GM23338 (cell line): ENCODE results near the gene TENT4B. TPM values are rescaled to one million over a fixed set of nuclear protein-coding genes. Genes with fewer than 3 reads are reported as not detected.

ENCODE experiments used
- ATAC-seq: fragments of 200-7000 bp; cut with Tn5 transposase; 3 replicates; pipeline ENCODE4 v1.9.1; 2020
- DNase-seq: peaks from one replicate; pipeline ENCODE4 v3.0.0-alpha.2; 2015; ENCODE audit warnings: low spot score
- H2AFZ ChIP-seq: fragments of 200-600 bp; sonication (generic); 2 replicates; pipeline ENCODE4 v1.8.0; 2016; ENCODE audit warnings: antibody characterized with exemption, mild to moderate bottlenecking, moderate library complexity
- H3F3A ChIP-seq: fragments of 200-600 bp; sonication (generic); replicated peaks from 2 replicates; pipeline ENCODE4 v1.8.0; 2017; ENCODE audit warnings: antibody characterized with exemption, mixed run types, low read depth
- H3K27ac ChIP-seq: fragments of 200-600 bp; sonication (generic); 2 replicates; pipeline ENCODE4 v1.6.1; 2016; ENCODE audit warnings: low read depth
- H3K27me3 ChIP-seq: fragments of 200-600 bp; sonication (generic); 2 replicates; pipeline ENCODE4 v1.8.0; 2016; ENCODE audit warnings: mild to moderate bottlenecking, mixed run types, moderate library complexity; ENCODE audit not compliant: insufficient read depth
- H3K36me3 ChIP-seq: fragments of 200-600 bp; sonication (generic); 2 replicates; pipeline ENCODE4 v1.8.0; 2016; ENCODE audit warnings: mild to moderate bottlenecking; ENCODE audit not compliant: insufficient read depth
- H3K4me1 ChIP-seq: fragments of 200-600 bp; sonication (generic); 2 replicates; pipeline ENCODE4 v1.8.0; 2016; ENCODE audit warnings: mild to moderate bottlenecking, moderate library complexity; ENCODE audit not compliant: insufficient read depth
- H3K4me2 ChIP-seq: fragments of 200-600 bp; sonication (generic); 2 replicates; pipeline ENCODE4 v1.7.1; 2017; ENCODE audit warnings: mixed run types
- H3K4me3 ChIP-seq: fragments of 200-600 bp; sonication (generic); 2 replicates; pipeline ENCODE4 v1.6.1; 2016; ENCODE audit warnings: mixed run types
- H3K79me2 ChIP-seq: fragments of 200-600 bp; sonication (generic); replicated peaks from 2 replicates; pipeline ENCODE4 v1.8.0; 2017; ENCODE audit warnings: mild to moderate bottlenecking; ENCODE audit not compliant: insufficient read depth
- H3K9me2 ChIP-seq: fragments of 200-600 bp; sonication (generic); 2 replicates; pipeline ENCODE4 v1.8.0; 2017; ENCODE audit not compliant: insufficient read depth
- H4K20me1 ChIP-seq: fragments of 200-600 bp; sonication (generic); replicated peaks from 2 replicates; pipeline ENCODE4 v1.8.0; 2017; ENCODE audit warnings: mild to moderate bottlenecking; ENCODE audit not compliant: insufficient read depth
- H3K27ac Mint-ChIP-seq: 2 replicates; pipeline ENCODE4 v1.8.0; 2020; ENCODE audit warnings: inconsistent platforms, mild to moderate bottlenecking, moderate library complexity, mixed read lengths
- H3K27me3 Mint-ChIP-seq: 3 replicates; pipeline ENCODE4 v1.8.0; 2022; ENCODE audit warnings: low read depth, mild to moderate bottlenecking, moderate library complexity, mixed read lengths, inconsistent platforms; ENCODE audit not compliant: insufficient read depth, poor library complexity
- H3K36me3 Mint-ChIP-seq: 3 replicates; pipeline ENCODE4 v1.8.0; 2021; ENCODE audit warnings: low read depth, mild to moderate bottlenecking, inconsistent platforms, moderate library complexity, mixed read lengths
- H3K4me1 Mint-ChIP-seq: 3 replicates; pipeline ENCODE4 v1.8.0; 2020; ENCODE audit warnings: mild to moderate bottlenecking, inconsistent platforms, mixed read lengths
- H3K4me3 Mint-ChIP-seq: 3 replicates; pipeline ENCODE4 v1.8.0; 2021; ENCODE audit warnings: moderate library complexity, mild to moderate bottlenecking, inconsistent platforms, mixed read lengths
- H3K9me3 Mint-ChIP-seq: 3 replicates; pipeline ENCODE4 v1.8.0; 2020; ENCODE audit warnings: moderate library complexity, mild to moderate bottlenecking, inconsistent platforms, mixed read lengths
- CREB1 ChIP-seq: fragments of 250-450 bp; sonication (Bioruptor Pico); IDR thresholded peaks from 2 replicates; pipeline ENCODE4 v1.5.0; 2020; ENCODE audit warnings: low read depth, mild to moderate bottlenecking, moderate library complexity
- EZH2 ChIP-seq: fragments of 200-600 bp; sonication (generic); IDR thresholded peaks from one replicate; pipeline ENCODE4 v1.8.0; 2017; ENCODE audit warnings: antibody characterized with exemption, mild to moderate bottlenecking, low read depth; ENCODE audit not compliant: unreplicated experiment
- EZH2phosphoT487 ChIP-seq: fragments of 200-600 bp; sonication (generic); IDR thresholded peaks from one replicate; pipeline ENCODE4 v1.8.1; 2018; ENCODE audit warnings: antibody characterized with exemption; ENCODE audit not compliant: unreplicated experiment
- JUNB ChIP-seq: IDR thresholded peaks from one replicate; pipeline ENCODE4 v1.6.1; 2016; ENCODE audit warnings: antibody characterized with exemption; ENCODE audit not compliant: unreplicated experiment
- NANOG ChIP-seq: IDR thresholded peaks from 2 replicates; pipeline ENCODE4 v1.6.1; 2016; ENCODE audit warnings: antibody characterized with exemption, borderline replicate concordance
- POLR2AphosphoS5 ChIP-seq: IDR thresholded peaks from 2 replicates; pipeline ENCODE4 v1.6.1; 2016; ENCODE audit warnings: antibody characterized with exemption, low read depth
- STAT1 ChIP-seq: IDR thresholded peaks from one replicate; pipeline ENCODE4 v1.6.1; 2016; ENCODE audit warnings: antibody characterized with exemption; ENCODE audit not compliant: unreplicated experiment
- ZNF114 ChIP-seq: fragments of 250-450 bp; sonication (Bioruptor Pico); IDR thresholded peaks from 2 replicates; pipeline ENCODE4 v1.5.0; 2020; ENCODE audit warnings: mild to moderate bottlenecking, moderate library complexity
- polyA plus RNA-seq: library from polyadenylated mRNA; unstranded; fragments of >200 nt; fragmentation: Nextera tagmentation; extraction: Ambion mirVana; gene quantifications from 2 replicates; pipeline ENCODE4 v1.2.1, GENCODE V29; 2016
- total RNA-seq: library from RNA; depleted of rRNA; stranded (reverse); fragments of >200 nt; shearing (Covaris generic); gene quantifications from 2 replicates; pipeline ENCODE4 v1.2.3, GENCODE V29; 2014
- TF ChIP-seq, protein P1 (sequence below), 2 experiments: fragments of 200-600 bp in 1 of 2; sonication (generic) in 1 of 2; conservative IDR thresholded peaks; 2 replicates each; pipeline versions ENCODE4 v1.5.1 to v1.6.1; 2016 to 2017; ENCODE audit warnings: antibody characterized with exemption in 2 of 2, low read depth in 2 of 2, mild to moderate bottlenecking in 2 of 2, moderate library complexity in 1 of 2
- TF ChIP-seq, protein P2 (sequence below): fragments of 250-450 bp; sonication (Bioruptor Pico); IDR thresholded peaks from 2 replicates; pipeline ENCODE4 v1.5.0; 2020; ENCODE audit warnings: mild to moderate bottlenecking, moderate library complexity
- TF ChIP-seq, protein P3 (sequence below): IDR thresholded peaks from one replicate; pipeline ENCODE4 v1.6.1; 2018; ENCODE audit warnings: antibody characterized with exemption; ENCODE audit not compliant: unreplicated experiment

TENT4B gene
- total and polyA plus RNA-seq, 2 experiments from 2014 or later: 17.6 to 21.3 TPM

DNA sequence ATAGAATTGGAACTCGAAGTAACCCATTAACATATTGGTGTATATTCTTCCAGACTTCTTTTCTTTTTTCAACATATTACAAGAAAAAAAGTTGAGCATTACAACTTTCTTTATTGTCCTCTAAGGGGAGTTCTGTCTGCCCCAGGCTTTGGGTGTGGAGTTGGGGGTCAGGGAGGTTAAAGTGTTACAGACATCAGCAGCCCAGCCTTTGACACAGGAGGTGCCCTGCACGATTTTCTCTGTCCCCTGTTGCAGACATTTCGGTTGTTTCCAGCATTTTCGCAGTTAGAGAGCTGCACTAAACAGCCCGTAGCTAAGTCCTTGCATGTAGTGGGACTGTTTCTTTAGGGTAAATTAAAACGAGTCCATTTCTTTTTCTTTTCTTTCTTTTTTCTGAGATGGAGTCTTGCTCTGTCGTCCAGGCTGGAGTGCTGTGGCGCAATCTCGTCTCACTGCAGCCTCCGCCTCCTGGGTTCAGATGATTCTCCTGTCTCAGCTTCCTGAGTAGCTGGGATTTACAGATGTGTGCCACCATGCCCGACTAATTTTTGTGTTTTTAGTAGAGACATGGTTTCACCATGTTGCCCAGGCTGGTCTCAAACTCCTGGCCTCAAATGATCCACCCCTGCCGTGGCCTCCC, 99.9 kb downstream of the TENT4B start:
- Histone ChIP-seq H3K79me2 (no peaks in the 10 kb centered on the region), H3K36me3 (no peaks in the 10 kb centered on the region), H4K20me1 (no peaks in the 10 kb centered on the region), H3K9me2 (no peaks in the 10 kb centered on the region), H3K4me2 (no peak overlapping the region), H3K4me3 (no peak overlapping the region), H3F3A (0 out of 2 replicates have a peak, but pooled peaks cover 5% of the 10 kb centered on the region), H3K27me3 (no peaks in the 10 kb centered on the region), H3K4me1 (peaks cover 11% of the 10 kb centered on the region), H2AFZ (no peak overlapping the region), H3K27ac (no peak overlapping the region)
- Mint-ChIP-seq H3K9me3 (no peaks in the 10 kb centered on the region), H3K36me3 (no peaks in the 10 kb centered on the region), H3K4me3 (no peak overlapping the region), H3K27me3 (peaks cover 8% of the 10 kb centered on the region), H3K4me1 (peaks cover 16% of the 10 kb centered on the region), H3K27ac (no peak overlapping the region)
- no peak for DNase-seq
- no peak for TF ChIP-seq CREB1 (CRISPR knock-in tag)
- no peak for TF ChIP-seq POLR2AphosphoS5
- TF ChIP-seq, protein P1, sequence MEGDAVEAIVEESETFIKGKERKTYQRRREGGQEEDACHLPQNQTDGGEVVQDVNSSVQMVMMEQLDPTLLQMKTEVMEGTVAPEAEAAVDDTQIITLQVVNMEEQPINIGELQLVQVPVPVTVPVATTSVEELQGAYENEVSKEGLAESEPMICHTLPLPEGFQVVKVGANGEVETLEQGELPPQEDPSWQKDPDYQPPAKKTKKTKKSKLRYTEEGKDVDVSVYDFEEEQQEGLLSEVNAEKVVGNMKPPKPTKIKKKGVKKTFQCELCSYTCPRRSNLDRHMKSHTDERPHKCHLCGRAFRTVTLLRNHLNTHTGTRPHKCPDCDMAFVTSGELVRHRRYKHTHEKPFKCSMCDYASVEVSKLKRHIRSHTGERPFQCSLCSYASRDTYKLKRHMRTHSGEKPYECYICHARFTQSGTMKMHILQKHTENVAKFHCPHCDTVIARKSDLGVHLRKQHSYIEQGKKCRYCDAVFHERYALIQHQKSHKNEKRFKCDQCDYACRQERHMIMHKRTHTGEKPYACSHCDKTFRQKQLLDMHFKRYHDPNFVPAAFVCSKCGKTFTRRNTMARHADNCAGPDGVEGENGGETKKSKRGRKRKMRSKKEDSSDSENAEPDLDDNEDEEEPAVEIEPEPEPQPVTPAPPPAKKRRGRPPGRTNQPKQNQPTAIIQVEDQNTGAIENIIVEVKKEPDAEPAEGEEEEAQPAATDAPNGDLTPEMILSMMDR (conservative IDR thresholded peaks at IDR 0.05; ENCODE audit: low read depth in 2 of 2): no peak
- TF ChIP-seq, protein P2, sequence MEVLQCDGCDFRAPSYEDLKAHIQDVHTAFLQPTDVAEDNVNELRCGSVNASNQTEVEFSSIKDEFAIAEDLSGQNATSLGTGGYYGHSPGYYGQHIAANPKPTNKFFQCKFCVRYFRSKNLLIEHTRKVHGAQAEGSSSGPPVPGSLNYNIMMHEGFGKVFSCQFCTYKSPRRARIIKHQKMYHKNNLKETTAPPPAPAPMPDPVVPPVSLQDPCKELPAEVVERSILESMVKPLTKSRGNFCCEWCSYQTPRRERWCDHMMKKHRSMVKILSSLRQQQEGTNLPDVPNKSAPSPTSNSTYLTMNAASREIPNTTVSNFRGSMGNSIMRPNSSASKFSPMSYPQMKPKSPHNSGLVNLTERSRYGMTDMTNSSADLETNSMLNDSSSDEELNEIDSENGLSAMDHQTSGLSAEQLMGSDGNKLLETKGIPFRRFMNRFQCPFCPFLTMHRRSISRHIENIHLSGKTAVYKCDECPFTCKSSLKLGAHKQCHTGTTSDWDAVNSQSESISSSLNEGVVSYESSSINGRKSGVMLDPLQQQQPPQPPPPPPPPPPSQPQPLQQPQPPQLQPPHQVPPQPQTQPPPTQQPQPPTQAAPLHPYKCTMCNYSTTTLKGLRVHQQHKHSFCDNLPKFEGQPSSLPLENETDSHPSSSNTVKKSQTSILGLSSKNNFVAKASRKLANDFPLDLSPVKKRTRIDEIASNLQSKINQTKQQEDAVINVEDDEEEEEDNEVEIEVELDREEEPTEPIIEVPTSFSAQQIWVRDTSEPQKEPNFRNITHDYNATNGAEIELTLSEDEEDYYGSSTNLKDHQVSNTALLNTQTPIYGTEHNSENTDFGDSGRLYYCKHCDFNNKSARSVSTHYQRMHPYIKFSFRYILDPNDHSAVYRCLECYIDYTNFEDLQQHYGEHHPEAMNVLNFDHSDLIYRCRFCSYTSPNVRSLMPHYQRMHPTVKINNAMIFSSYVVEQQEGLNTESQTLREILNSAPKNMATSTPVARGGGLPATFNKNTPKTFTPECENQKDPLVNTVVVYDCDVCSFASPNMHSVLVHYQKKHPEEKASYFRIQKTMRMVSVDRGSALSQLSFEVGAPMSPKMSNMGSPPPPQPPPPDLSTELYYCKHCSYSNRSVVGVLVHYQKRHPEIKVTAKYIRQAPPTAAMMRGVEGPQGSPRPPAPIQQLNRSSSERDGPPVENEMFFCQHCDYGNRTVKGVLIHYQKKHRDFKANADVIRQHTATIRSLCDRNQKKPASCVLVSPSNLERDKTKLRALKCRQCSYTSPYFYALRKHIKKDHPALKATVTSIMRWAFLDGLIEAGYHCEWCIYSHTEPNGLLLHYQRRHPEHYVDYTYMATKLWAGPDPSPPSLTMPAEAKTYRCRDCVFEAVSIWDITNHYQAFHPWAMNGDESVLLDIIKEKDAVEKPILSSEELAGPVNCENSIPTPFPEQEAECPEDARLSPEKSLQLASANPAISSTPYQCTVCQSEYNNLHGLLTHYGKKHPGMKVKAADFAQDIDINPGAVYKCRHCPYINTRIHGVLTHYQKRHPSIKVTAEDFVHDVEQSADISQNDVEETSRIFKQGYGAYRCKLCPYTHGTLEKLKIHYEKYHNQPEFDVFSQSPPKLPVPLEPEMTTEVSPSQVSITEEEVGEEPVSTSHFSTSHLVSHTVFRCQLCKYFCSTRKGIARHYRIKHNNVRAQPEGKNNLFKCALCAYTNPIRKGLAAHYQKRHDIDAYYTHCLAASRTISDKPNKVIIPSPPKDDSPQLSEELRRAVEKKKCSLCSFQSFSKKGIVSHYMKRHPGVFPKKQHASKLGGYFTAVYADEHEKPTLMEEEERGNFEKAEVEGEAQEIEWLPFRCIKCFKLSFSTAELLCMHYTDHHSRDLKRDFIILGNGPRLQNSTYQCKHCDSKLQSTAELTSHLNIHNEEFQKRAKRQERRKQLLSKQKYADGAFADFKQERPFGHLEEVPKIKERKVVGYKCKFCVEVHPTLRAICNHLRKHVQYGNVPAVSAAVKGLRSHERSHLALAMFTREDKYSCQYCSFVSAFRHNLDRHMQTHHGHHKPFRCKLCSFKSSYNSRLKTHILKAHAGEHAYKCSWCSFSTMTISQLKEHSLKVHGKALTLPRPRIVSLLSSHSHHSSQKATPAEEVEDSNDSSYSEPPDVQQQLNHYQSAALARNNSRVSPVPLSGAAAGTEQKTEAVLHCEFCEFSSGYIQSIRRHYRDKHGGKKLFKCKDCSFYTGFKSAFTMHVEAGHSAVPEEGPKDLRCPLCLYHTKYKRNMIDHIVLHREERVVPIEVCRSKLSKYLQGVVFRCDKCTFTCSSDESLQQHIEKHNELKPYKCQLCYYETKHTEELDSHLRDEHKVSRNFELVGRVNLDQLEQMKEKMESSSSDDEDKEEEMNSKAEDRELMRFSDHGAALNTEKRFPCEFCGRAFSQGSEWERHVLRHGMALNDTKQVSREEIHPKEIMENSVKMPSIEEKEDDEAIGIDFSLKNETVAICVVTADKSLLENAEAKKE (CRISPR knock-in tag): no peak
- no peak for TF ChIP-seq JUNB
- no peak for TF ChIP-seq STAT1
- no peak for TF ChIP-seq EZH2phosphoT487
- TF ChIP-seq ZNF114: no peak
- no peak for TF ChIP-seq NANOG
- TF ChIP-seq, protein P3, sequence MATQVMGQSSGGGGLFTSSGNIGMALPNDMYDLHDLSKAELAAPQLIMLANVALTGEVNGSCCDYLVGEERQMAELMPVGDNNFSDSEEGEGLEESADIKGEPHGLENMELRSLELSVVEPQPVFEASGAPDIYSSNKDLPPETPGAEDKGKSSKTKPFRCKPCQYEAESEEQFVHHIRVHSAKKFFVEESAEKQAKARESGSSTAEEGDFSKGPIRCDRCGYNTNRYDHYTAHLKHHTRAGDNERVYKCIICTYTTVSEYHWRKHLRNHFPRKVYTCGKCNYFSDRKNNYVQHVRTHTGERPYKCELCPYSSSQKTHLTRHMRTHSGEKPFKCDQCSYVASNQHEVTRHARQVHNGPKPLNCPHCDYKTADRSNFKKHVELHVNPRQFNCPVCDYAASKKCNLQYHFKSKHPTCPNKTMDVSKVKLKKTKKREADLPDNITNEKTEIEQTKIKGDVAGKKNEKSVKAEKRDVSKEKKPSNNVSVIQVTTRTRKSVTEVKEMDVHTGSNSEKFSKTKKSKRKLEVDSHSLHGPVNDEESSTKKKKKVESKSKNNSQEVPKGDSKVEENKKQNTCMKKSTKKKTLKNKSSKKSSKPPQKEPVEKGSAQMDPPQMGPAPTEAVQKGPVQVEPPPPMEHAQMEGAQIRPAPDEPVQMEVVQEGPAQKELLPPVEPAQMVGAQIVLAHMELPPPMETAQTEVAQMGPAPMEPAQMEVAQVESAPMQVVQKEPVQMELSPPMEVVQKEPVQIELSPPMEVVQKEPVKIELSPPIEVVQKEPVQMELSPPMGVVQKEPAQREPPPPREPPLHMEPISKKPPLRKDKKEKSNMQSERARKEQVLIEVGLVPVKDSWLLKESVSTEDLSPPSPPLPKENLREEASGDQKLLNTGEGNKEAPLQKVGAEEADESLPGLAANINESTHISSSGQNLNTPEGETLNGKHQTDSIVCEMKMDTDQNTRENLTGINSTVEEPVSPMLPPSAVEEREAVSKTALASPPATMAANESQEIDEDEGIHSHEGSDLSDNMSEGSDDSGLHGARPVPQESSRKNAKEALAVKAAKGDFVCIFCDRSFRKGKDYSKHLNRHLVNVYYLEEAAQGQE: no peak
- no peak for TF ChIP-seq EZH2
- no peak for ATAC-seq
